ENCODE measurements around the gene PCCA.

DNA sequence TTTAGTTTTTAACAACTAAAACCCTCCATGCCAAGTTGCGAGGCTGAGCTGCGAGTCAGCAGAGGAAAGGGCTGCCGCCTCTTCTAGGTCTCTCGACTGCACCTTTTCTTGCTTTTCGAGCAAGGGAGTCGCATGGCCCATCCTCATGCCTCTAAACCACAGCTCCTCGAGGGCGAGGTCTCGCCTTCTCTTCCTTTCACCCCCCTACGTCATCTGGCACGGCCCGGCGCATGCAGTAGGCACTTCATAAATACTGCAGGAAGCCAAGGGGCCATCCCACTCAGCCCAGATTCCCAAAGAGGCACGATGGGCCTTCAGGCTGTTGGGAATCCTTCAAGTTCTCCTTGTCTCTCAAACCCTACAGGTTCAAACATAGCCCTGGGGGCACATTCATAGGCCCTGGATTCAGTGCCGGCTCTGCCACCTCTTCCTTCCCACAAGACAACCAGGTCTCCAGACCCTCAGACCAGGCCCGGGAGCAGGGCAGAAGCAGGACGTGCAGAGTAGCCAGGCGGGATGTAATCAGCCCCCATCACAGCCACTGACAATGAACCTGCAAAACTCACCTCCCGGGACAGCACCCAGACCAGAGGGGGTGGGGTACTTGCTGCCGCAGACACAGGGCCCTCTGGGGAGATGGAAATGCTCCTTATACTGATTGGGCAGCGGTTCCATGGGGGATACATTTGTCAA, 458.0 kb downstream of the PCCA start:
- TF ChIP-seq ZNF274 (IDR thresholded peaks at IDR 0.05; ENCODE audit: low read depth, low read length): no peak
- TF ChIP-seq YY1 (IDR thresholded peaks at IDR 0.05; ENCODE audit: insufficient read depth, insufficient read length): no peak
